MCF 10A (cell line): ENCODE results near the gene GRM8. TPM values are rescaled to one million over a fixed set of nuclear protein-coding genes. Genes with fewer than 3 reads are reported as not detected.

Experiments used
- BruUV-seq: library from RNA; stranded (reverse); fragments of 400-500 nt; replicated peaks from 2 replicates; lab custom pipeline; 2021; lab: Mats Ljungman, UMichigan
- CTCF ChIA-PET: fragments of 300-600 bp; sonication (Branson Sonifier 250); formaldehyde crosslinking; extraction: SDS; loops from one replicate; lab custom pipeline; 2021; ENCODE audit warnings: antibody characterized with exemption, inconsistent platforms; lab: Yijun Ruan, JAX
- POLR2A ChIA-PET: fragments of 300-600, 350-650 bp; sonication (Branson Sonifier 250); formaldehyde crosslinking; extraction: SDS; loops from one replicate; lab custom pipeline; 2020; ENCODE audit warnings: antibody characterized with exemption, inconsistent platforms; lab: Yijun Ruan, JAX
- DNase-seq: peaks from one replicate; pipeline ENCODE4 v3.0.0-alpha.2; 2018; ENCODE audit not compliant: unreplicated experiment
- H3K27ac Mint-ChIP-seq: one replicate; pipeline ENCODE4 v1.8.0; 2022; ENCODE audit warnings: mild to moderate bottlenecking, low read depth, mixed read lengths; ENCODE audit not compliant: unreplicated experiment
- H3K27me3 Mint-ChIP-seq: one replicate; pipeline ENCODE4 v1.8.0; 2022; ENCODE audit warnings: mixed read lengths; ENCODE audit not compliant: insufficient read depth, unreplicated experiment
- H3K36me3 Mint-ChIP-seq: one replicate; pipeline ENCODE4 v1.8.0; 2022; ENCODE audit warnings: mild to moderate bottlenecking, moderate library complexity, mixed read lengths; ENCODE audit not compliant: insufficient read depth, unreplicated experiment
- H3K4me1 Mint-ChIP-seq: one replicate; pipeline ENCODE4 v1.8.0; 2022; ENCODE audit warnings: mixed read lengths; ENCODE audit not compliant: insufficient read depth, unreplicated experiment
- H3K4me3 Mint-ChIP-seq: one replicate; pipeline ENCODE4 v1.8.0; 2022; ENCODE audit warnings: mild to moderate bottlenecking, moderate library complexity, mixed read lengths; ENCODE audit not compliant: unreplicated experiment
- H3K9me3 Mint-ChIP-seq: one replicate; pipeline ENCODE4 v1.8.0; 2022; ENCODE audit warnings: mixed read lengths; ENCODE audit not compliant: unreplicated experiment
- CTCF ChIP-seq: fragments of 200-600 bp; IDR thresholded peaks from one replicate; pipeline ENCODE4 v1.8.0; 2022; ENCODE audit warnings: antibody characterized with exemption, mild to moderate bottlenecking; ENCODE audit not compliant: unreplicated experiment
- intact Hi-C: fragments of 100-400 bp; cut with micrococcal nuclease; formaldehyde crosslinking; loops from 2 replicates; pipeline ENCODE4 v1.14.1; 2022
- total RNA-seq: library from RNA; stranded (reverse); gene quantifications from 2 replicates; pipeline ENCODE4 v1.2.3, GENCODE V29; 2022

Gene GRM8
- total RNA-seq, 1 experiment from 2014 or later: not detected

- no peak for TF ChIP-seq CTCF
- POLR2A ChIA-PET: no interaction called here
- H3K27me3 Mint-ChIP-seq: peaks cover 18% of the 10 kb centered on the region
- no TSS peak for BruUV-seq
- intact Hi-C loops: no loop called here
- CTCF ChIA-PET: interaction anchor here (0.6 to 0.9 kb wide), 2 partner anchors 15 to 18 kb away, joined by 3 to 4 read pairs; no protein-coding TSS in a partner anchor
- H3K9me3 Mint-ChIP-seq: no peaks in the 10 kb centered on the region
- no peak for DNase-seq
- H3K27ac Mint-ChIP-seq: no peak overlapping the region
- H3K4me1 Mint-ChIP-seq: peaks cover 6% of the 10 kb centered on the region
- H3K36me3 Mint-ChIP-seq: no peaks in the 10 kb centered on the region
- no peak overlapping the region for H3K4me3 Mint-ChIP-seq
Observed at GRCh38 chr7:126820925-126821324, 431.8 kb downstream of the GRM8 start.

- Mint-ChIP-seq H3K27me3 (peaks cover 18% of the 10 kb centered on the region), H3K9me3 (no peaks in the 10 kb centered on the region), H3K4me3 (no peak overlapping the region), H3K4me1 (peaks cover 6% of the 10 kb centered on the region), H3K27ac (no peak overlapping the region), H3K36me3 (no peaks in the 10 kb centered on the region)
- intact Hi-C loops: no loop called here
- ChIA-PET POLR2A (no interaction called here), CTCF (interaction anchor here (0.6 to 1.3 kb wide), 2 partner anchors 12 to 16 kb away, joined by 4 to 5 read pairs; no protein-coding TSS in a partner anchor)
- TF ChIP-seq CTCF: no peak
- BruUV-seq: no TSS peak
- no peak for DNase-seq
Observed at GRCh38 chr7:126819197-126819484, 433.6 kb downstream of the GRM8 start.

- peaks cover 6% of the 10 kb centered on the region for H3K4me1 Mint-ChIP-seq
- peaks cover 18% of the 10 kb centered on the region for H3K27me3 Mint-ChIP-seq
- H3K9me3 Mint-ChIP-seq: no peaks in the 10 kb centered on the region
- POLR2A ChIA-PET: no interaction called here
- DNase-seq: no peak
- H3K27ac Mint-ChIP-seq: no peak overlapping the region
- intact Hi-C loops: no loop called here
- no TSS peak for BruUV-seq
- H3K4me3 Mint-ChIP-seq: no peak overlapping the region
- TF ChIP-seq CTCF: no peak
- CTCF ChIA-PET: interaction anchor here (0.6 to 1.3 kb wide), 2 partner anchors 16 to 63 kb away, joined by 3 to 5 read pairs; no protein-coding TSS in a partner anchor
- H3K36me3 Mint-ChIP-seq: no peaks in the 10 kb centered on the region
Observed at GRCh38 chr7:126818393-126819196, 434.1 kb downstream of the GRM8 start.

- H3K4me3 Mint-ChIP-seq: no peak overlapping the region
- H3K4me1 Mint-ChIP-seq: no peaks in the 10 kb centered on the region
- ChIA-PET CTCF (no interaction called here), POLR2A (no interaction called here)
- peaks cover 8% of the 10 kb centered on the region for H3K9me3 Mint-ChIP-seq
- TF ChIP-seq CTCF: no peak
- BruUV-seq: no TSS peak
- H3K27me3 Mint-ChIP-seq: peaks cover 14% of the 10 kb centered on the region
- no peak for DNase-seq
- no peaks in the 10 kb centered on the region for H3K36me3 Mint-ChIP-seq
- no peak overlapping the region for H3K27ac Mint-ChIP-seq
- intact Hi-C loops: no loop called here
Observed at GRCh38 chr7:126809188-126809587, 443.6 kb downstream of the GRM8 start.
